Measurements from ENCODE around the gene ZFYVE26. TPM values are rescaled to one million over a fixed set of nuclear protein-coding genes. Genes with fewer than 3 reads are reported as not detected.

ZFYVE26 gene
- total and polyA plus RNA-seq, 10 of the 15 experiments (the other 5 are each of a cell fraction or from before 2014, with no cell fraction given): 1.00 to 25.6 (median 12.0) TPM

DNA sequence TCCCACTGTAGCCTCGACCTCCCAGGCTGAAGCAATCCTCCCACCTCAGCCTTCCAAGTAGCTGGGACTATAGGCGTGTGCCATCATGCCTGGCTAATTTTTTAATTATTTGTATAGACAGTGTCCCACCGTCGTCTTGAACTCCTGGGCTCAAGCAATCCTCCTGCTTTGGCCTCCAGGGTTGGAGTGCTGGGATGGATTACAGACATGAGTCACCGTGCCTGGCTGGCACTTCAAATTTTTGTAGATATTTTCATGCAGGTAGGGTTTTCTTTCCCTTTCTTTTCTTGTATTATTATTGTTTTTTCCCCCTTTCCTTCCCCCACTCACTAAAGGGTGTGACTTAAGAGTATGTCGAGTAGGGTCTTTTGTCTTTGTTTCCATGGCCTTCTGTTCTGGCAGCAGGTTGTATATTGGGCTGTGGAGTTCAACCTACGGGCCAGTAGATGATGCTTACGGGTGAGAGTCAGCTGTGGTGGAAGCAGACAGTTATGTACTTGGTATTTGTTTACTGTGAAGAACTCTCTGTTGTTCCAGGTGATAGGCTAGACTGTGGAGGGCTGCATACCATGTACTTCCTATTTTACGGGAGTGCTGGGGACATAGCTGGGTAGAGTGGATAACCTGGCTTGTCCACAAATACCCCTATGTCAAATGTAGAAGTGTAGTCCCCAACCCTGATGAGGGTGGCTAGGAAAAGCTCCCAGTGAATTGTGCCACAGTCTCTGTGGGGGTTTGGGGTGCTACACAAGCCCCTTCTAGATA is 33.9 kb upstream of the ZFYVE26 start:
- no peak overlapping the region for H3K9ac ChIP-seq (ENCODE audit: control insufficient read depth, insufficient read depth, low read length)
- H2AFZ ChIP-seq (ENCODE audit: control insufficient read depth, low read depth, low read length): no peak overlapping the region
- ATAC-seq: no peak
- H3K4me2 ChIP-seq (ENCODE audit: control insufficient read depth, insufficient read depth): no peak overlapping the region
- no peak overlapping the region for H3K27ac ChIP-seq (ENCODE audit: control insufficient read depth, insufficient read depth)
- ChIA-PET POLR2A (interaction anchor here (0.8 to 1.0 kb wide), 2 partner anchors 12 to 16 kb away, joined by 3 to 5 read pairs; no protein-coding TSS in a partner anchor), CTCF (interaction anchor here (0.6 to 0.8 kb wide), 3 partner anchors 69 to 1021 kb away, joined by 3 read pairs; no protein-coding TSS in a partner anchor), SMC1A (ENCODE audit: uncharacterized antibody, unreplicated experiment) (interaction anchor here (0.9 to 1.1 kb wide), 2 partner anchors 8 to 29 kb away, joined by 3 to 4 read pairs; no protein-coding TSS in a partner anchor), RAD21 (ENCODE audit: unreplicated experiment) (no interaction called here)
- in situ Hi-C loops (cut with MboI): no loop called here
- H3K36me3 ChIP-seq (ENCODE audit: control insufficient read depth in 2 of 2, insufficient read depth in 2 of 2, low read length in 1 of 2): no peaks in the 10 kb centered on the region; a peak in 2 of 4 replicates
- H3K4me1 ChIP-seq (ENCODE audit: control insufficient read depth, insufficient read depth, low read length): peaks cover 10% of the 10 kb centered on the region
- H3K9me3 ChIP-seq (replicated peaks; ENCODE audit: control insufficient read depth, insufficient read depth, low read length): no peaks in the 10 kb centered on the region; the same call in 2 of the 3 replicates
- intact Hi-C loops (cut with micrococcal nuclease; ENCODE audit: unreplicated experiment): no loop called here
- no peaks in the 10 kb centered on the region for H3K79me2 ChIP-seq (ENCODE audit: control insufficient read depth, insufficient read depth, low read length)
- WGBS (ENCODE audit: insufficient coverage, insufficient replicate concordance, low lambda C conversion rate, missing lambda C conversion rate): 75% methylated on average over 9 of the region's 9 CpGs
- BruUV-seq (replicated peaks): no TSS peak
- TF ChIP-seq USF1 (IDR thresholded peaks at IDR 0.05; ENCODE audit: borderline replicate concordance, extremely low read length, insufficient read depth, low read depth, low read length): no peak
- TF ChIP-seq EZH2 (IDR thresholded peaks at IDR 0.05; ENCODE audit: borderline replicate concordance, control insufficient read depth, low read depth, low read length): no peak
- TF ChIP-seq MYC (IDR thresholded peaks at IDR 0.05; ENCODE audit: insufficient read depth, insufficient read length, insufficient replicate concordance, low read length, severe bottlenecking): no peak
- TF ChIP-seq HCFC1 (IDR thresholded peaks at IDR 0.05; ENCODE audit: low read length): no peak
- no peak for TF ChIP-seq NBN (IDR thresholded peaks at IDR 0.05)
- TF ChIP-seq TBL1XR1 (IDR thresholded peaks at IDR 0.05; ENCODE audit: low read depth, low read length): no peak
- no peak for TF ChIP-seq SMARCA5 (IDR thresholded peaks at IDR 0.05)
- no peak for TF ChIP-seq CBX3 (IDR thresholded peaks at IDR 0.05; ENCODE audit: borderline replicate concordance, low read depth)
- TF ChIP-seq ZBTB40 (IDR thresholded peaks at IDR 0.05; ENCODE audit: borderline replicate concordance): no peak
- TF ChIP-seq, protein P1, sequence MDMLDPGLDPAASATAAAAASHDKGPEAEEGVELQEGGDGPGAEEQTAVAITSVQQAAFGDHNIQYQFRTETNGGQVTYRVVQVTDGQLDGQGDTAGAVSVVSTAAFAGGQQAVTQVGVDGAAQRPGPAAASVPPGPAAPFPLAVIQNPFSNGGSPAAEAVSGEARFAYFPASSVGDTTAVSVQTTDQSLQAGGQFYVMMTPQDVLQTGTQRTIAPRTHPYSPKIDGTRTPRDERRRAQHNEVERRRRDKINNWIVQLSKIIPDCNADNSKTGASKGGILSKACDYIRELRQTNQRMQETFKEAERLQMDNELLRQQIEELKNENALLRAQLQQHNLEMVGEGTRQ (IDR thresholded peaks at IDR 0.05; ENCODE audit: borderline replicate concordance, low read depth, low read length): no peak
- TF ChIP-seq RFX5 (IDR thresholded peaks at IDR 0.05; ENCODE audit: low read depth, low read length): no peak
- no peak for TF ChIP-seq PAX5 (IDR thresholded peaks at IDR 0.05; ENCODE audit: borderline replicate concordance, low read depth, low read length)
- H4K20me1 ChIP-seq (ENCODE audit: control insufficient read depth, insufficient read depth): no peaks in the 10 kb centered on the region
- H3K27me3 ChIP-seq (replicated peaks in 1 of 2; ENCODE audit: control insufficient read depth in 2 of 2, insufficient read depth in 2 of 2, low read length in 1 of 2): no peaks in the 10 kb centered on the region
- FAIRE-seq: no peak
- no peak overlapping the region for H3K4me3 ChIP-seq
- DNase-seq (ENCODE audit: low read depth, low spot score): no peak

All from GM12878 (cell line).